HG03159 (cell line): Measurements from ENCODE around the gene XPNPEP3.
A peak's percentile ranks its signal among the peaks of the same experiment; 100 is the strongest.
"Not testable (repeated sequence)": the region's sequence is repeated elsewhere in the genome, so short reads cannot be mapped to it uniquely, and the experiment has no call there.

Experiments
- ATAC-seq: cut with Tn5 transposase; IDR thresholded peaks from one replicate; pipeline ENCODE4 v1.9.1; 2021; ENCODE audit warnings: mild to moderate bottlenecking, moderate library complexity; ENCODE audit not compliant: unreplicated experiment

The XPNPEP3 gene

DNA sequence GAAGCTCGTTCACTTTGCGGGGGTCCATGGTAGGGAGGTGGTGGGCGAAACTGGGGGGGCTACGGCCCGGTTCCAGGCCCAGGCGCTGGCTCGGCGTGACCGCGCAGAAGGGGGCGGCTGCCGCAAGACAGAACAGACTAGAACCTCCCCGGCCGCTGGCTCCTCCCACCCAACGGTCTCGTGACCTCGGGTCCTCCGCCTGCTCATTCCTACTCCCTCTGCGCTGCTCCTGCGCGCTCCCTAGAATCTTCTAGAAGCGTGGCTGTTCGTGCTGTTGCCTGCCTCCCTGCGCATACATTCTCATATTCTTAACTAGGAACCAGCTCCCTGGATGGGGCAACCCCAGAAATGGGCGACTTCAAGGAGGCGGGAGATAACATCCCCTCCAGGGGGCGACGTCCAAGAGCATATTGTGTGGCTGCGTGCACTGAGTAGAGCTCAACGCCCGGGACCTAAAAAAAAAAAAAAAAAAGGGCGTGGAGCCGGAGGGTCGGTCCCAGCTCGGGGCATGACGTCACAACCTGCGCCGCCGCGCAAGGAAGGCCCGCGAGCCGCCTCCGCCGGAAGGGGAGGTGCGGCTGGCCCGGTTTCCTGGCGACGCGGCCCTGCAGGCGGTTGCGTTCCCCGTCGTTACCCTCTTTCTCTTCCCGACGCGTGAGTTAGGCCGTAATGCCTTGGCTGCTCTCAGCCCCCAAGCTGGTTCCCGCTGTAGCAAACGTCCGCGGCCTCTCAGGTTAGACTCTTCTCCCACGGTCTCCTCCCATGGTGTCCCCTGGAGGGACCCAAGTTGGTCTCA lies at the start of gene XPNPEP3, which contains the start of gene ST13:
XPNPEP3 (plus strand) TSS at position 636 of the 796 bp plus-strand sequence; CDS start at position 670, 34 bp downstream.
ST13 (minus strand) TSS at position 127 of the 796 bp plus-strand sequence; CDS start at position 28, 99 bp downstream.
- ATAC-seq = peak; percentile 89

DNA sequence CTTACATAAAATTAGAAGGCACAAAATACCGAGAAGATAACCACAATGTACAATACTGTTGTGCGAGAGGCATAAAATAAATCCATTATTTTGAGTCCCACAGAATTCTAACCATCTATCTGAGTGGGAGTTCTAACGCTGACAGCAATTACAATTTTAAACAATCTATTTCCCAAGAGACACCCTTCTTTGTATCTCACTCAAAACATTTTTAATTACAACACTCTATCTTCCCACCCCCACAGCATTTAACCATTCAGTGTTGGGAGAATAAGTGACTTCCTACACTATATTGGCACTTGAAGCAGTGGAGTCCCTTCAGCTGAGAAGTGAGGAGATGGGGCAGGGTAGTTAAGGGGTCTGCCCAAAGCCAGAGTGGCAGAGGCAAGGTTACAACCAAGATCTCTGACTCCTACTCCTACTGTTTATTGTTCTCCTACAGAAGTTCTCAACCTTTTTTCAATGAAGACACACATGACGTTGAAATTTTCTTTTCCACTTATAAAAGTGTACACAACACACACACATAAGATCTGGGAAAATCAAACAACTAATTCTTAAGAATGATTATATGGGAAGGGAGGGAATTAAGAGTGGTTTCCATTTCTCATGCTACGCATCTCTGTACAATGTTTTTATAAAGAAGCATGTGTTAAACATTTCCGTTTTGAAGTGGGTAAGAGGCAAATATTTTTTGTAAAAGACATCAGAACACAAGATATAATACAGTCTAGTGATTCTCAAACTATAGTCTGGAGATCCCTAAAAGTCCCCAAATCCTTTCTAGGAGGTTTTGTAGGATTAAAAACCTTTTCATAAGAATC lies 48.7 kb upstream of the XPNPEP3 start:
- ATAC-seq = no peak

DNA sequence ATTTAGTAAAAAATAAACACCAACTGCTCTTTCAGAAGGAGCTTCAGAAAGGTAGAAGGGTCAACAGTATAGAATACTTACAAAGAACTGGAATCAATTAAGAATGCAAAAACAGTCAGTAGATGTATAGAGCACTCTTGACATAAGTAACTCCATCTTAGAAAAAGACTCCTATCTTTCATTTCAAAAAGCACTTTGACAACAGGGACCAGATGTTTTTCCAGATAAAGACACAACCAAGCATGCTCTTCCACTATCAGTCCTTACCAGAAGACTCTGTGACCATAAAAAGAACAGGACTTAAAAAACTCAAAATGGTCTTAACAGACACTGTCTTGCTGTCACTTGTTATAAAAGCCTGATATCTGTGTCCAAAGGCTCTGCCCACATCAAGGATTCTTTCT lies 43.0 kb upstream of the XPNPEP3 start:
- no peak for ATAC-seq

DNA sequence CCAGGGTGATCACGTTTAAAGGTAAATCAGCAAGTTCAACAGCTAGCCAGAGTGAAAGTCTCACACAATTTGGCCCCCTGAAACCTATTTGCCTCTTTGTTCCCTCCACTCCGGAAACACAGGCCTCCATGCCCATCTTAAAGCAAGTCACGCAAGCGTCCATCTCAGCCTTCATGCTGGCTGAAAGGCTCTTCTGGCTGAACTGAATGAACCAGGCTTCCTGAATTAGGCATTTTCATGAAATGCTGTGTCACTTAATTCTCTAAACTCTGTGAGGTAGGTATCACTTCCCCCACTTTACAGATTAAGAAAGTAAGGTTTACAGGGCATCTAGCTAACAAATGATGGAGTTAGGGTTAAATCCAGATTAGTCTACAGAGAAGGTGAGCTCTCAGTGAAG lies 39.2 kb upstream of the XPNPEP3 start:
- no peak for ATAC-seq

DNA sequence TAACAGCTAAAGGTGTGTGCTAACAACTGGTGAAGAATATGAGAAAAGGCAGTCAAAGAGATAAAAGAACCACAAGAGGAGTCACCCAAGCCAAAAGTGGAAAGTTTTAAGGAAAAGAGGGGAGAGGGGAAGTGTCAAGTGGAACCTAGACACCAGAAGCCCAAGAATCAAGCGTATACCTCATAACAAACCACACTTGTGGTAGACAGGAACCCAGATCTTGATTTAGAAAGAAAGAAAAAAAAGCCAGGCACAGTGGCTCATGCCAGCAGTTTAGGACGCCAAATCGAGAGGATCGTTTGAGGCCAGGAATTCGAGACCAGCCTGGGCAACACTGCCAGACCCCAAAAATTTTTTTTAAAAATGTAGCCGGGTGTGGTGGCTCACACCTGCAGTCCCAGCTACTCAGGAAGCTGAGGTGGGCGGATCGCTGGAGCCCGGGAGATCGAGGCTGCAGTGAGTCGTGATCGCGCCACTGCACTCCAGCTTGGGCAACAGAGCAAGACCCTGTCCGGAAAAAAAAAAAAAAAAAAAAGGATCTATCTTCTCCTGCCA lies 38.7 kb upstream of the XPNPEP3 start:
- ATAC-seq = peak; percentile 15

DNA sequence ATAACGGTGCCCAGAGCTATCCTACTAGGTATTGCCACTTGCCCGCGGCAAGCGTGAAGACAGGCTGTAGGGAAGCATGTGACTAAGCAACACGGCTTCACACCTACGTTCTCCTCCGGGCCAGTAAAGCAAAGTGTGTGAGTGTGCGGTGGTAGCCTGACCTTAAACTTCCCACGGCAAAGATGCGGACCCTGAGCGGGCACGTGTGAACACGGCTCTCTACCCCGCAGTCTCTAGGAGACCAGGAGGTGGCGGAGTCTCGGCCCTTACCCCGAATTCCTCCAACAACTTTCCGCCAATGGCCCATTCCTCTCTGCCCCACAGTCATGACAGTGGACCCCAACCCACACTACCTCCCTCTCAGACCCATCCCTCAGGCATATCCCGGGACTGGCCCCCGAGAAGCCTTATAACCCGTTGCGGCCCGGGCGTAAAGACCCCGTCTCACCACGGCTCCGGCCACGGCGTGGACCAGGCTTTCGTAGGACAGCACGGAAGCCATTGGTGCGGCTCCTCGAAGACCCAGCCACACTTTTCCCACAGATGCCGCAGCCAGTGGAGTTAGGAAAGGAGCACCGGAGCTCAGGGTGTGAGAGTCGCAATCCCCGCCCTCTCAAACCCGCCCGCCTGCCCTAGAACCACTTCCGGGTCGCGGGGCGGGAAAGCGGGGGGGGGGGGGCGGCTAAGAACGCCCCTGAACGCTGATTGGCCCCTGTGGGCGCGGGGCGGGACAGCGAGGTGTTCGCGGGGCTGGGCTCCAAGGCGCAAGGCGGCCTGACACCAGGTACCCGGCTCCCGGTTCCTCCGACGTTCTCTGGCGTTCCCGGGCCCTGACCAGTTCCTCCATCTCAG lies 38.0 kb upstream of the XPNPEP3 start, which contains the start of gene SLC25A17:
SLC25A17 (minus strand) TSS at position 600 of the 852 bp plus-strand sequence; CDS start at position 502, 98 bp downstream.
- peak; percentile 71 for ATAC-seq

DNA sequence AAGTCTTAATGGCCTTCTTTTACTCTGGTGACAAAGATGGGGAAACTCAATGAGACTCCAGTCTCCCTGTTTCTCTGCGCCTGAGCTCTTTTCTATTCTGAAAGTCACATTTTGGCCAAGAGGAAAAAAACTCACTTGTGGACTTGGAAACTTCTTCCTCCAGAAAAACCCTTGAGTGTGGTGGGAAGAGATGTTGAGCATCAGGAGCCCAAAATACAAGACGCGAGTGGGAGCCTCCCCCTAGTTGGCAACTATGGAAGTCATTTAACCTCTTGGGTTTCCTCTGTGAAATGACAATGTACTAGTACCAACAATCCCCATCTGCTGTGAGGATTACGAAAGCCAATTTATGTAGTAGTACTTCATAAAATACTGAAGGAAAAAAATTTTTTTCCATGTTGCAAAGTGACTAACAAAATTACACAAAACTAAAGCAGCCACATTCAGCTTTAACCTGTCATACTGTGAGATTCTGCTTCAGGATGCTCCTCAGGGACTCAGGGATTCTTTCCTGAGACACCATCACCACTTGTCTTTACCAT lies 37.3 kb upstream of the XPNPEP3 start:
- no peak for ATAC-seq

DNA sequence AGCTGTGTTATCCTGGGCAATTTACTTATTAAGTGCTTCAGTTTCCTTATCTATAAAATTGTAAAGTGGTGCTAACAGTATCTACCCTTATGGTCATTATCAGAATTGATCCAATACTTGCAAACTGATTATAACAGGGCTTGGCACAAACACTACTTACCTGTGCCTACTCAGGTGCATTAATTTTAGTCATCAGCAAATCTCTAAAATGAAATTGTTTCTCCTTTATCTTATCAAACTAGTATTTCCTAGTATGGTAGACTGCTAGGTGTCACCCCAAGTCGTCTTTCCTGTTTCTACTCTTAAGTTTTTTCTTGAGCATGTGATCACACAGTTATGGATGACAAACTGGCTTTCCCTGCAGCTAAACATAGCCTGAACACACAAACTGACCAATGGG lies 33.5 kb upstream of the XPNPEP3 start:
- no peak for ATAC-seq

DNA sequence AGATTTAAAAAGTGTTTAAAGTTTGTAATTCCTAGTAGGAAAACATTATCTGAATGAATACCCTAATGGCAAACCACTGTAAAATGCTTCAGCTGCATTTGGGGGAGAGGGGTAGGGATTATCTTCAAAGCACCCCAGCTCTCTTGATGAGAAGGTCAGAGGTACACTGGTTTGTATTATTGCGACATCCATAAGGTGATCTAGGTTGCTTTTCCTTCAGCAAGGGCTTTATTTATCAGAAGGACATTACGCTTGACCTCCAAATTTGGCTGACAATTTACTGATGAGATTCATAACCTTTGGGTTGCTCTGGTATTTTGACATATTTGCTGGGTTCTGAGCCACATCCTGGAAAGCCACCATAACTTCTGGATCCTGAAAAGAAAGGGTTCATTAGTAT lies 30.7 kb upstream of the XPNPEP3 start:
- not testable (repeated sequence) for ATAC-seq

DNA sequence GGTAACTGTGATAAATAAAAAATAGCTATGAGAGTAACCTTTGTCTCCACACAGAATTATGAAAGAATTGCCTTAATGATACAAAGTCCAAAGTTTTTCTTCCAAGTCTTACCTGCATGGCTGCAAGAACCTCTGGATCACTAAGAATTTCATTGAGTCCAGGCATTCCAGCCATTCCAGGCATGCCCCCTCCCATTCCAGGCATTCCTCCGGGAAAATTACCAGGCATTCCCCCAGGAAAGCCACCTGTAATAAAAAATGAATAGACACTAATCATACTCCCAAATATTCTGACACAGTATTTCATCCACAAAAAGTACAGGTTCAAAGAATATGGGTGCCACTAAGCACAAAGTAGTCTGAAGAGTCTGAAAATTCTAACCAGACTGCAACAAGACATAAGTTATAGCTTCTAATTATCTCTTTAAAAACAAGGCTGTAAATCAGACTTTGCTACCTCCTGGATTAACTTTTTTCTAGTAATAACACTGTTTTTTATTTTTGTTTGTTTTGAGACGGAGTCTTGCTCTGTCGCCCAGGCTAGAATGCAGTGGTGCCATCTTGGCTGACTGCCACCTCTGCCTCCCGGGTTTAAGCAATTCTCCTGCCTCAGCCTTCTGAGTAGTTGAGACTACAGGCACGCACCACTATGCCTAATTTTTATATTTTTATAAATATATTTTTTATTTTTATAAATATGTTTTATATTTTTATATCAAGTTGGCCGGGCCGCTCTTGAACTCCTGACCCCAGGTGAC lies 29.8 kb upstream of the XPNPEP3 start:
- ATAC-seq = no peak

DNA sequence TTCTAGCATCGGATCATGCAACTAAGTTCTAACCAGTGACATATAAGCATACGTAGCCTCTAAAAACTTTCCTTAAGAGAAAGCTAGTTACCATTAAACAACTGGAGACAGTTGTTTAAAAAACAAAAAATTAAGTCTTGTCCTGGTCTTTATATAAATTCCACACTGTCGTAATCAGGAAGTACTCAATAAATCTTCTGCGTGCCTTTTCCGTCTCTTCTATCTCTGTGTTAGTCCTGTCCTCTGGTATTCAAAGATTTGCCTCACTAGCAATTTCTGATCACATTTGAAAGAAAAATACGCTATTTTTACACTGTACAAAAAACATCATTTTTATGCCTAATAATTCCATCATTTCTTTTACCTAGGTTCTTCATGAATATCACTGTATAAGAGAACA lies 27.8 kb upstream of the XPNPEP3 start:
- no peak for ATAC-seq

DNA sequence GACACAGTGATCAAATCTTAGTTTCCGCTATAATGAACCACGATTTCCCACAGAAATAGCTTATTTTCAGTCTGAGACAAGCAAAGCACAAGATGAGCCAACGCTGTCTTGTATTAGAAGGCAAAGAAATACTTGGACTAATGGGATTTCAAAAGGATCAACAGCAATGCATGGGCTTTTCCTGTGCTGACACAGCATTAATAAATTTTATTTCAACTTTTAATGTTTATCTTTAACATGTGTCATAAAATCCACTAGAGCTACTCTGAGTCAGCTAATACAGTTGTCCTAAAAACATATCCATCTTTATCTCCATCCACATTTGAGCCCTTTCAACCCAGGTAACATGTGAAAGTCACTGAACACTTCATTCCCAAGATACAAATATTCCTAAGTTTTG lies 22.3 kb upstream of the XPNPEP3 start:
- ATAC-seq = no peak

DNA sequence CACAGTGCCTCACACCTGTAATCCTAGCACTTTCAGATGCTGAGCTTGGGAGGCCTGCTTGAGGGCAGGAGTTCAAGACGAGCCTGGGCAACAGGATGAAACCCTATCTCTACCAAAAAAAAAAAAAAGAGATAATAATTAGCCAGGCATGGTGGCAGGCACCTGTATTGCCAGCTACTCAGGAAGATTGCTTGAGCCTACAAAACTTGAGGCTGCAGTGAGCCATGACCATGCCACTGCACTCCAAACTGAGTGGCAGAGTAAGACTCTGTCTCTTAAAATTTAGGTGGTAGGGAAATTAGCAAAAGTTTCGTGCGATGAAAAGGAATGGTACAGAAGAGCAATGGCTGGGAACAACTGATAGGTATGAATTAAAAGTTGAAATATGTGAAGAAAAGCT lies 18.5 kb upstream of the XPNPEP3 start:
- no peak for ATAC-seq

DNA sequence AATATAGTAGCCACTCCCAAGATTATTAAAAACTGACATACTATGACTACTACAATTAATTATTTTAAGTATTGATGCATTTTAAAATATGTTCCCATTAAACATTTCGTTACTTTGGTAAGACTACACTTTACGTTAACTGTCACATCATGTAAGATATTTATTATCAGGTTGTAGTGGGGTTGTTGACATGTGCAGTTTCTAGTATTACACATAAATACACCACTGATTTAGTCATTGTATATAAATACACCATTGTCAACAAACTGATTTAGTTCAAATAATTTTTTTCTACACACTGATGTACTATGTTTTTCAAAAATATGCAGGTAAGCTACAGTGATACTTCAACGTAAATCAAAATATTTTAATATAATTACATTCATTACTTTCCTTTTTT lies 12.0 kb upstream of the XPNPEP3 start:
- no peak for ATAC-seq

DNA sequence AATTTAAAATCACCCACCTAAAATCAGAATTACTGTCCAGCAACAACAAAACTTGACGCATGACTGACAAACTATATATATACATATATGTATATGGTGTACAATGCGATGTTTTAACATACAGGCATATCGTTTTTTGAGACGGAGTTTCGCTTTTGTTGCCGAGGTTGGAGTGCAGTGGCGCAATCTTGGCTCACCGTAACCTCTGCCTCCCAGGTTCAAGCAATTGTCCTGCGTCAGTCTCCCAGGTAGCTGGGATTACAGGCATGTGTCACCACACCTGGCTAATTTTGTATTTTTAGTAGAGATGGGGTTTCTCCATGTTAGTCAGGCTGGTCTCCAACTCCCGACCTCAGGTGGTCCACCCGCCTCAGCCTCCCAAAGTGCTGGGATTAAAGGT lies 11.1 kb upstream of the XPNPEP3 start:
- not testable (repeated sequence) for ATAC-seq

DNA sequence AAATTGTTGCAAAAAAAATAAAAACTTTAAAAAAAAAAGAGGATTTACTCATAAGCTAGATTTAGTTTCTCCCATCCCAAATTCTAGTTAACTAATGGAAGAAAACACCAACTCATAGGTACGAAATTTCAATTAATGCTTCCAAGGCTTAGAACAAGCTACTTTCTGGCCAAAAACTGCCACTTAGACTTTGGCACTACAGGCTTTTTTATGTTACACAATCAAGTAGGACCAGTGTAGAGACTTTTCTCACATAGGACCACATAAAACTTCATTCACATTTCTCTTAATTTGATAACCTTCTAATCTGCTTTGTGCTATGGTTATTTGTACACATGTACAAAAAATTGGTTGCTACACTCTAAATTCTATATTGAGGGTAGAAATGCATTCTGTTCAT lies 3.6 kb upstream of the XPNPEP3 start:
- ATAC-seq = no peak

DNA sequence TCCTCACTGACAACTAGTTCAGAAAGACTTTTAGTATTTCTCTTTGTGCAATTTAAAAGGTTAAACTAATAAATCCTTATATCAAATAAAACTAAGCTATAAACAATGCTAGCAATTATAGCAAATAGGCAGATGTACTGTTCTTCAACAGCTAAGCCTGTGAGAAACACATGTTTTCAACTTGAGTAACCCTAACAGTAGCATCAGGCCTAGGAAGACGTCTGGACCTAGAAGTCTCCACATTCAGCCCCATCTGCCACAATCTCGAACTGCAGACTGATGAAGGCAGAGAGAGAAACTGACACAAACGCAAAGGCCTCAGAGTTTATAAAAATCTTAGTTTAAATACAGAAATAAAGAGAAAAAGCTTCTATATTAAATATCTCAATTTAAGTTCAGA lies 3.0 kb upstream of the XPNPEP3 start:
- no peak for ATAC-seq

DNA sequence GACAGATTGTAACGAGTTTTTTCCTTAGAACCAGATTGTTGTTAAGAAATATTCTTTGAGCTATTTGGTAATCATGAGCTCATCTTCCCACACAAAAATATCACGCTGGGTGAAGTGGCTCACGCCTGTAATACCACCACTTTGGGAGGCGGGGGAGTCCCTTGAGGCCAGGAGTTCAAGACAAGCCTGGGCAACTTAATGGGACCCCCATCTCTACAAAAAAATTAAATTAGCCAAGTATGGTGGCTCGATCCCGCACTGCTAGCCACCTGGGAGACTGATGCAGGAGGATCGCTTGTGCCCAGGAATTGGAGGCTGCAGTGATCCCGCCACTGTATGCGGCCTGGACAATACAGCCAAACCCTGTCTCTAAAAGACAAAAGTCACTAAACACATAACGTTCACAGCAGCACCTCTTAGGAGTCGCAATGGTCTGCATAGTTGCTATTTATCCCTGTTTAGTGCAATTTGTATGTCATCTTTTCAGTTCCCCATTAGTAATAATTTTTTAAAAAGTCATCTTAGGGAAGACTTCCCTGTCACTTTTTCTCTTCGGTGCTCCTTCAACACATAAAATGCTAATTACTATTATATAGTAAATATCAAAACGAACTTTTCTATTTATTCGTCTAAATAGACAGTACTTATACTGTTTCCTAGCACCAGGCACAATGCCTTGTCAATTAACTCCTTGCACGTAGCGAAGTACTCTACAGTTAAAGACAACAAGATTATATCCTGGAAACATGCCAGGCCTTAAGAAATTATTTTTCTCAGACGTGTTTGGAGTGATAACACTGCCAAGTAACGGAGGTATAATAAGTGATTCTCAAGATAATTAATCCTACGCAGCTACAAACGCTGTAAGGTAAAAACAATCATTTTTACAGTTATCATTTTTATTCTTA lies 1.6 kb upstream of the XPNPEP3 start:
- no peak for ATAC-seq
